GM12878 (cell line): Measurements from ENCODE around the gene ZNF407. TPM values are rescaled to one million over a fixed set of nuclear protein-coding genes. Genes with fewer than 3 reads are reported as not detected.

Source experiments
- ATF3 ChIP-seq: IDR thresholded peaks from 2 replicates; pipeline ENCODE4 v1.6.1; 2011; ENCODE audit warnings: low read depth, mild to moderate bottlenecking, low read length, moderate library complexity, borderline replicate concordance; ENCODE audit errors: extremely low read depth
- ATF7 ChIP-seq: fragments of 450-650 bp; IDR thresholded peaks from 2 replicates; pipeline ENCODE4 v1.6.1; 2016; ENCODE audit warnings: low read depth, mild to moderate bottlenecking
- E4F1 ChIP-seq: fragments of 450-650 bp; IDR thresholded peaks from 2 replicates; pipeline ENCODE4 v1.6.1; 2018; ENCODE audit warnings: borderline replicate concordance, mild to moderate bottlenecking; ENCODE audit not compliant: partially characterized antibody
- ETV6 ChIP-seq, 2 experiments: fragments of 450-650 bp in 1 of 2; IDR thresholded peaks in 1 of 2; conservative IDR thresholded peaks in 1 of 2; 2 replicates each; pipeline ENCODE4 v1.6.1; 2014; ENCODE audit warnings: antibody characterized with exemption in 1 of 2, borderline replicate concordance in 1 of 2, low read depth in 1 of 2, mild to moderate bottlenecking in 1 of 2, moderate library complexity in 1 of 2
- FOXK2 ChIP-seq: fragments of 450-650 bp; IDR thresholded peaks from 2 replicates; pipeline ENCODE4 v1.6.1; 2017; ENCODE audit warnings: mild to moderate bottlenecking, moderate library complexity
- PAX5 ChIP-seq: IDR thresholded peaks from 2 replicates; pipeline ENCODE4 v1.6.1; 2011; ENCODE audit warnings: low read depth, low read length, borderline replicate concordance
- TCF7 ChIP-seq: IDR thresholded peaks from 2 replicates; pipeline ENCODE4 v1.6.1; 2014; ENCODE audit warnings: antibody characterized with exemption, borderline replicate concordance
- ZZZ3 ChIP-seq: IDR thresholded peaks from 2 replicates; pipeline ENCODE4 v1.6.1; 2011; ENCODE audit warnings: low read depth; ENCODE audit not compliant: control insufficient read depth, insufficient read length
- polyA plus RNA-seq, 11 experiments: library from polyadenylated mRNA; depleted of rRNA in 4 of 11; unstranded in 6 of 11; stranded (reverse) in 5 of 11; fragments of >200 nt; fragmentation: Nextera tagmentation in 4 of 11; fragmentation: Illumina TruSeq in 1 of 11; extraction: Ambion mirVana in 4 of 11; extraction: Trizol in 1 of 11; gene quantifications; 1 replicate in 1 of 11; 2 replicates in 10 of 11; pipeline versions ENCODE4 v1.2.1 to v1.2.3, GENCODE V29; 2011 to 2016; ENCODE audit warnings: inconsistent platforms in 2 of 11, missing spikeins in 2 of 11, low read depth in 1 of 11
- total RNA-seq, 4 experiments: library from RNA; depleted of rRNA in 3 of 4; stranded (reverse); fragments of >200 nt in 3 of 4; fragmentation: Illumina TruSeq in 1 of 4; extraction: Trizol in 1 of 4; gene quantifications; 2 replicates each; pipeline versions ENCODE4 v1.2.1 to v1.2.3, GENCODE V29; 2013 to 2021

ZNF407 gene
- total and polyA plus RNA-seq, 10 of the 15 experiments (the other 5 are each of a cell fraction or from before 2014, with no cell fraction given): 0.69 to 11.6 (median 5.3) TPM

GRCh38 chr18:75063615-75064512 is 466.2 kb downstream of the ZNF407 start (continued):
- no peak for TF ChIP-seq E4F1
- no peak for TF ChIP-seq ATF7
- no peak for TF ChIP-seq ATF3
- no peak for TF ChIP-seq TCF7
- no peak for TF ChIP-seq ZZZ3
- no peak for TF ChIP-seq FOXK2
- TF ChIP-seq ETV6 (conservative IDR thresholded peaks at IDR 0.05 in 1 of 2, IDR thresholded peaks at IDR 0.05 in 1 of 2; ENCODE audit: borderline replicate concordance in 1 of 2, low read depth in 1 of 2): no peak
- TF ChIP-seq PAX5: no peak
